ENCODE results near the gene OTP. TPM values are rescaled to one million over a fixed set of nuclear protein-coding genes. Genes with fewer than 3 reads are reported as not detected.

The OTP gene
- total RNA-seq, 2 donors from 2014 or later = not detected

- H3K9me3 ChIP-seq = no peaks in the 10 kb centered on the region
- H3K4me1 ChIP-seq (ENCODE audit: control insufficient read depth in 1 of 2, low read depth in 2 of 2) = peaks cover 8 to 34% of the 10 kb centered on the region in 2 donors
- TF ChIP-seq, protein P1, sequence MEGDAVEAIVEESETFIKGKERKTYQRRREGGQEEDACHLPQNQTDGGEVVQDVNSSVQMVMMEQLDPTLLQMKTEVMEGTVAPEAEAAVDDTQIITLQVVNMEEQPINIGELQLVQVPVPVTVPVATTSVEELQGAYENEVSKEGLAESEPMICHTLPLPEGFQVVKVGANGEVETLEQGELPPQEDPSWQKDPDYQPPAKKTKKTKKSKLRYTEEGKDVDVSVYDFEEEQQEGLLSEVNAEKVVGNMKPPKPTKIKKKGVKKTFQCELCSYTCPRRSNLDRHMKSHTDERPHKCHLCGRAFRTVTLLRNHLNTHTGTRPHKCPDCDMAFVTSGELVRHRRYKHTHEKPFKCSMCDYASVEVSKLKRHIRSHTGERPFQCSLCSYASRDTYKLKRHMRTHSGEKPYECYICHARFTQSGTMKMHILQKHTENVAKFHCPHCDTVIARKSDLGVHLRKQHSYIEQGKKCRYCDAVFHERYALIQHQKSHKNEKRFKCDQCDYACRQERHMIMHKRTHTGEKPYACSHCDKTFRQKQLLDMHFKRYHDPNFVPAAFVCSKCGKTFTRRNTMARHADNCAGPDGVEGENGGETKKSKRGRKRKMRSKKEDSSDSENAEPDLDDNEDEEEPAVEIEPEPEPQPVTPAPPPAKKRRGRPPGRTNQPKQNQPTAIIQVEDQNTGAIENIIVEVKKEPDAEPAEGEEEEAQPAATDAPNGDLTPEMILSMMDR (IDR thresholded peaks at IDR 0.05) = no peak
- H3K27ac ChIP-seq = no peak overlapping the region
- DNase-seq (ENCODE audit: low spot score) (no peak), ATAC-seq (ENCODE audit: insufficient number of reproducible peaks, low FRiP score, low read depth) (no peak)
- H3K4me3 ChIP-seq = no peak overlapping the region
- H3K36me3 ChIP-seq = no peaks in the 10 kb centered on the region
- peaks cover 58% of the 10 kb centered on the region for H3K27me3 ChIP-seq (replicated peaks; ENCODE audit: insufficient read depth)
Observed at GRCh38 chr5:77635067-77635916, 3.2 kb downstream of the OTP start.

GRCh38 chr5:77633709-77634108 is 4.8 kb downstream of the OTP start:
- no peaks in the 10 kb centered on the region for H3K9me3 ChIP-seq
- H3K36me3 ChIP-seq = no peaks in the 10 kb centered on the region
- DNase-seq (ENCODE audit: low spot score) = no peak
- TF ChIP-seq, protein P1 (IDR thresholded peaks at IDR 0.05) = no peak
- no peak overlapping the region for H3K27ac ChIP-seq
- peaks cover 6 to 39% of the 10 kb centered on the region in 2 donors for H3K4me1 ChIP-seq (ENCODE audit: control insufficient read depth in 1 of 2, low read depth in 2 of 2)
- ATAC-seq (ENCODE audit: insufficient number of reproducible peaks, low FRiP score, low read depth) = no peak
- no peak overlapping the region for H3K4me3 ChIP-seq
- H3K27me3 ChIP-seq (replicated peaks; ENCODE audit: insufficient read depth) = peaks cover 52% of the 10 kb centered on the region

- H3K27me3 ChIP-seq (replicated peaks; ENCODE audit: insufficient read depth) = peaks cover 52% of the 10 kb centered on the region
- H3K27ac ChIP-seq = no peak overlapping the region
- no peaks in the 10 kb centered on the region for H3K36me3 ChIP-seq
- ATAC-seq (ENCODE audit: insufficient number of reproducible peaks, low FRiP score, low read depth) (no peak), DNase-seq (ENCODE audit: low spot score) (no peak)
- H3K4me3 ChIP-seq = no peak overlapping the region
- peaks cover 4 to 38% of the 10 kb centered on the region in 2 donors for H3K4me1 ChIP-seq (ENCODE audit: control insufficient read depth in 1 of 2, low read depth in 2 of 2)
- no peaks in the 10 kb centered on the region for H3K9me3 ChIP-seq
- TF ChIP-seq, protein P1 (IDR thresholded peaks at IDR 0.05) = no peak
Observed at GRCh38 chr5:77633207-77633675, 5.3 kb downstream of the OTP start.

- no peak for ATAC-seq (ENCODE audit: insufficient number of reproducible peaks, low FRiP score, low read depth)
- H3K4me1 ChIP-seq (ENCODE audit: control insufficient read depth in 1 of 2, low read depth in 2 of 2) = peaks cover 4 to 35% of the 10 kb centered on the region in 2 donors
- no peak for DNase-seq (ENCODE audit: low spot score)
Observed at GRCh38 chr5:77632526-77633206, 5.8 kb downstream of the OTP start.

More at GRCh38 chr5:77632526-77633206, 5.8 kb downstream of the OTP start:
- no peaks in the 10 kb centered on the region for H3K9me3 ChIP-seq
- TF ChIP-seq, protein P1 (IDR thresholded peaks at IDR 0.05) = no peak
- no peak overlapping the region for H3K4me3 ChIP-seq
- no peaks in the 10 kb centered on the region for H3K36me3 ChIP-seq
- H3K27me3 ChIP-seq (replicated peaks; ENCODE audit: insufficient read depth) = peaks cover 54% of the 10 kb centered on the region
- no peak overlapping the region for H3K27ac ChIP-seq
